NT2/D1 (cell line): ENCODE measurements around the gene SPIRE1.

Source experiments
- YY1 ChIP-seq: IDR thresholded peaks from 2 replicates; pipeline ENCODE4 v1.6.1; 2011; ENCODE audit not compliant: insufficient read length, insufficient read depth
- ZNF274 ChIP-seq: IDR thresholded peaks from 2 replicates; pipeline ENCODE4 v1.6.1; 2011; ENCODE audit warnings: mild to moderate bottlenecking, low read depth, low read length

- TF ChIP-seq ZNF274 (no peak), YY1 (no peak)
Observed at GRCh38 chr18:12401881-12402280, 256.0 kb downstream of the SPIRE1 start.
